HPDE6-E6E7 (cell line): ENCODE results near the gene SEMA3C.

Source experiments
- DNase-seq: peaks from one replicate; pipeline ENCODE4 v3.0.0; 2011; ENCODE audit warnings: missing footprints; ENCODE audit errors: extremely low spot score

SEMA3C gene

GRCh38 chr7:80918909-80919721 lies at the start of gene SEMA3C:
Gene SEMA3C, minus strand, starts transcription at chr7:80919051. Its CDS starts 2,270 bp downstream, at chr7:80916781.
- peak; percentile 62 for DNase-seq

- DNase-seq = no peak
Observed at GRCh38 chr7:80968606-80969005, 49.8 kb upstream of the SEMA3C start.

GRCh38 chr7:80967917-80968297 lies 49.1 kb upstream of the SEMA3C start:
- DNase-seq = no peak

- no peak for DNase-seq
Observed at GRCh38 chr7:80967071-80967916, 48.4 kb upstream of the SEMA3C start.

GRCh38 chr7:80960244-80960795 lies 41.5 kb upstream of the SEMA3C start:
- DNase-seq = no peak

GRCh38 chr7:80957226-80957777 lies 38.5 kb upstream of the SEMA3C start:
- DNase-seq = no peak

DNA sequence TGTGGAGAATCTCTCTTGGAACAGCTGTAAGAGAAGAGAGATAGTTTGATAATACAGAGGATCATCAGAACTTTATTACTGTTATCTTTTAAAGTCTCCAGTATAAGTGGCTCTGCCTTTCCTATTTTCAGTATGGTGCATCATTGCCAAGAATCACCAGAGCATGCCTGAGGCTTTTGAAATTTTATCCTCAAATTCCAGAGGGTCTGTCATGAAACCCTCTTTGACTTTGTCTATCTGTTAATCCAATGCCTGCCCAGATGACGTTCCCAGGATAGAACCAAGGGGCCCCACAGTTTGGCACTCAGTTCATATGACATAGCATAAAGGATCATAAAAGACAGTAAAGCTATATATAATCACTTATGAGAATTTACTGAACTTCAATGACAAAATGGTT lies 35.3 kb upstream of the SEMA3C start:
- no peak for DNase-seq

GRCh38 chr7:80950550-80950967 lies 31.7 kb upstream of the SEMA3C start:
- DNase-seq = no peak

DNA sequence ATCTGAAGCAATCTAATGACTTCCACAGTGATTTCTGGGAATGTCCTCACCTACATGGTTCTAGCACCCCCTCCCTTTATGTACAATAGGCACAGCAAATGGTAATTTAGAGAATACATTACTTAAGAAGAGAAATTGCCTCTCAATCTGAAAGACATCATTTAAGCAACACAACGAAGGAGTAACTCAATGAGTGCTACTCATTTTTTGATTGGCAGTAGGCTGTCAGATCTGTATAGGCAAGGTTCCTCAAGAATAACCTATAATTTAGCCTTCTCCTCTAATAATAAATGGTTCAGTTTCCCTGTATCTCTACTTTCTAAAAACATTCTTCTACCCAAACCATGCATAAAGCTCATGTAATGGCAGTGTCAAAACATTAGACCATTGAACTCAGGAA lies 30.6 kb upstream of the SEMA3C start:
- DNase-seq = no peak

DNA sequence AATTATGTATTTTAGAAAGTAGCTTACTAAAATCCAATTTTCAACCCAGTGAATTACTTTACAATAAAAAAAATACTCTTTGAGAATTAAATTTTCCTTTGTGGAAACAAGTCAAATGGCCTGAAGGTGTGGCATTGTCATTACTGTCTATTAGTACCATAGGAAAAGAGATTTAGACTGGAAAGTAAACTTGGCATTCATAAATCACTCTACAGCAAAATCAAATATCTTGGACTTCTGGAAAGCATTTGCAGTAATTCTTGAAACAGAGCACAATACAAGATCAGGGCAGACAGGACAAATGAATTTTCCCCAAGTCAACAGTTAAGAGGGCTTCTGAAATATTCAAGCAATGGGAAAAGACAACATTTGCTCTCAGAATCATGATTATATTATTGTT lies 28.0 kb upstream of the SEMA3C start:
- no peak for DNase-seq

DNA sequence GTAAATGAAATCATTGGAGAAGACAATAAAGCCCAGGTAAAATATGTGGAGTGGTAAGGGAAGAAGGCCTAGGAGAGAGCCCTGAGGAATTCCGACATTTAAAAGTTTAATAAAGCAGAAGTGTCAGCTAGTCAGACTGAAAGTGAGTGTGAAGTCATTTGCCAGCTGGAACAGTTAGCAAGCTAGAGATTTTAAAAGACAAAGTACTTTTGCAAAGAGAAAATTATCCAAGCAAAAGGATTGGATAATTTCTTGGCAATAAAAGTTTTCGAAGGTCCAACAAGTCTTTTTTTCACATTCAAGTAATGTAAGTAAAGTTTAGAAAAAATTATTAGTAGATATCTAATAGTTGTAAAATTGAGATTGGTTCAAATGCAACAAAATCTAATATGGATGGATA lies 27.1 kb upstream of the SEMA3C start:
- no peak for DNase-seq

DNA sequence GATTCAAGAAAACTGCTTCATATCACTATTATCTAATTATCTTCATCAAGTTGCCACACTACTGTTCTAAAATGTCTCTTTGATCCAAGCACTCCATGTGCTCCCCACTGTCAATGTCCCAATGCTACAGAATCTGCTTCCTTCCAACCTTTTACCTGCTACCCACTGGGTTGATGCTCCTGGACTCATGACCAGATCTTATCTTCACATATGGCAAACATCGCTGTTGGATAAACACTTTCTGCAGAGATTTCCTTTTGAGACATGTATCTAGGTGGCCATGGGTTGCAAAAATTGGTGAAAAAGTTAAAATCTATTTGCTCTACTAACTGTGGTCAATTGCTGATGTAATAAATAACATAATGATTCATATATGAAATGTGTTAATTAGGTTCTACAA lies 24.5 kb upstream of the SEMA3C start:
- no peak for DNase-seq

- peak; percentile 93 for DNase-seq
Observed at GRCh38 chr7:80942261-80943041, 23.6 kb upstream of the SEMA3C start.

DNA sequence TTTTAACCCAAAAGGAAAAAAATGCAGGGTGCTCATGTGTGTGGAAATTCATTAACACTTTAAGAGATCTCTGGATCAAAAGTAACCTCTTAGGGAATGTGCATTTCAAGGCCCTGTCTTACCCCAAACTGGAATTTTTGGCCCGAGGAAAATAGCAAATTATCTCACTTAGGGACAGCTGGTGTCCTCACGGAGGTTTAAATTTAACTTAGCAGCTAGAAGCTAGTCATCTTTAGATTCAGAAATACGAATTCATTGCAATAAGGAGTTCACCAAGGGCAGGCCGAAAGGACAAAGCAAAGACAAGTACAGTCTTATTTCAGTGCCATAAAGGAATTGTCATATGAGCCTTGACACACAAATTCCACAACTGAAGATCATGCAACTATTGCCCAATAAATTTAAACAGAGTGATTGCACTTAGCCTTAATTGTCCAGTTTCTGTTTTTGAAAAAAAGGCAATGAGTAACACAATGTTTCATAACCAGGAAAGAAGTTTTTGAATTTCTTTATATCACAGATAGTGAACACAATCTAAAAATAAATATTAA lies 22.4 kb upstream of the SEMA3C start:
- DNase-seq = peak; percentile 37

GRCh38 chr7:80940539-80941207 lies 21.8 kb upstream of the SEMA3C start:
- DNase-seq = no peak

GRCh38 chr7:80937336-80937735 lies 18.5 kb upstream of the SEMA3C start:
- no peak for DNase-seq

GRCh38 chr7:80935991-80936780 lies 17.3 kb upstream of the SEMA3C start:
- DNase-seq = no peak

- DNase-seq = no peak
Observed at GRCh38 chr7:80934321-80934720, 15.5 kb upstream of the SEMA3C start.

DNA sequence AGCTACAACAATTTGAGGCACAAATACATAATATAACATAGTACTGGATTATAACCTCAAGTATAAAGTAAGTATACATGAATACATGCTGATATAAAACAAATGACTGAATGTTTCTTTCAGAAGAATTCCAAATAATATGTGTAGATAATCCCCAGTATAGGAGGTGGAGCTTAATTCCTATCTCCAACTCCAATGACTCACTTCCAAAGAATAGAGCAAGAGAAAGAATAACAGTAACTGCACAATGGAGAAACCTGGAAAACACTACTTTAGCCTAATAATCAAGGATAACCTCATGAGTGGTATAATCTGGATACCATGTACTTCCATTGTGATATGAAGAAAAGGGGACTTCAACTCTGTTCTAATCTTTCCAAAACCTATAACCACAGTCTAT lies 13.7 kb upstream of the SEMA3C start:
- no peak for DNase-seq

DNA sequence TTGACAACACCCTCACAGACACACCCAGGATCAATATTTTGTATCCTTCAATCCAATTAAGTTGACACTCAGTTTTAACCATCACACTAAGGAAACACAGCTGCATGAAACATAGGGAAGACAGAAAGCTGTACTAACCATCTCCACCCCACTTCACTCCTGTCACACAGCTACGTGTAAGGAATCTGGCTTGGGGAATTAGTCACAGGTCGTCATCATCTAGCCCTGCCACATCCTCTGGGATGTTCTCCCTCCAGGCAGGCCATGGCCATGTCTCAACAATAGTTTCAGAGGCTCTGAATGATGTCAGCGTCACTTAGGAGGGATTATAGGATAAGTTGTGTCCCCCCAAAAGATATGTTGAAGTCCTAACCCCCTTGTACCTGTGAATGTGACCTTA lies 10.8 kb upstream of the SEMA3C start:
- no peak for DNase-seq
